Stomach (tissue), 4 donors: ENCODE measurements around the gene FAM171A1.

Source experiments
- CTCF ChIP-seq, 7 experiments: fragments of 450-650 bp in 4 of 7; fragments of 200-600 bp in 3 of 7; sonication (generic) in 3 of 7; IDR thresholded peaks; one replicate each; pipeline ENCODE4 v1.5.1; 2016 to 2019; ENCODE audit warnings: antibody characterized with exemption in 7 of 7, control low read depth in 2 of 7, mild to moderate bottlenecking in 1 of 7
- EP300 ChIP-seq: sonication (generic); formaldehyde crosslinking; IDR thresholded peaks from one replicate; pipeline ENCODE4 v1.6.1; 2017; ENCODE audit warnings: antibody characterized with exemption
- POLR2A ChIP-seq, 4 donors: fragments of 450-650 bp; IDR thresholded peaks; one replicate each; pipeline ENCODE4 v1.6.1; 2016; ENCODE audit warnings: antibody characterized with exemption in 4 of 4, control low read depth in 2 of 4, mild to moderate bottlenecking in 1 of 4, moderate library complexity in 1 of 4

GRCh38 chr10:15210521-15210920, 160.6 kb downstream of the FAM171A1 start:
- TF ChIP-seq EP300 (no peak), CTCF (IDR thresholded peaks at IDR 0.05) (no peak), POLR2A (IDR thresholded peaks at IDR 0.05) (no peak)
